Upper lobe of right lung (tissue), 1 donor: ENCODE data around the gene DLG2. TPM values are rescaled to one million over a fixed set of nuclear protein-coding genes. Genes with fewer than 3 reads are reported as not detected.

ENCODE experiments used
- ATAC-seq: fragments of 200-7000 bp; cut with Tn5 transposase; one replicate; pipeline ENCODE4 v1.9.1; 2020; ENCODE audit warnings: mild to moderate bottlenecking, moderate library complexity
- DNase-seq: peaks from one replicate; pipeline ENCODE4 v3.0.0-alpha.2; 2020
- H3K27ac ChIP-seq: fragments of 200-600 bp; one replicate; pipeline ENCODE4 v1.8.0; 2022
- H3K27me3 ChIP-seq: fragments of 200-600 bp; one replicate; pipeline ENCODE4 v1.8.0; 2022; ENCODE audit warnings: mild to moderate bottlenecking
- H3K36me3 ChIP-seq: fragments of 200-600 bp; one replicate; pipeline ENCODE4 v1.8.0; 2022
- H3K4me1 ChIP-seq: fragments of 200-600 bp; one replicate; pipeline ENCODE4 v1.8.0; 2022
- H3K4me3 ChIP-seq: fragments of 200-600 bp; one replicate; pipeline ENCODE4 v1.8.0; 2022; ENCODE audit warnings: mild to moderate bottlenecking
- H3K9me3 ChIP-seq: fragments of 200-600 bp; one replicate; pipeline ENCODE4 v1.8.0; 2022
- CTCF ChIP-seq: fragments of 200-600 bp; IDR thresholded peaks from one replicate; pipeline ENCODE4 v1.8.0; 2022; ENCODE audit warnings: antibody characterized with exemption
- intact Hi-C: fragments of 100-400 bp; cut with DNase I; formaldehyde crosslinking; loops from one replicate; pipeline ENCODE4 v1.11.0; 2022
- total RNA-seq: library from RNA; stranded (reverse); fragmentation: NEBNext Ultra II Directional; extraction: Animal tissue kit (Norgen Biotek cat#: 25700); gene quantifications from one replicate; pipeline ENCODE4 v1.2.1, GENCODE V29; 2021
- donor health status: DM: no; HTN: yes; CAD: no; lungs with severe emphysema.

Gene DLG2
- total RNA-seq, 1 donor from 2014 or later = 9.7 TPM

- H3K27me3 ChIP-seq = no peaks in the 10 kb centered on the region
- no peak overlapping the region for H3K27ac ChIP-seq
- ATAC-seq (no peak), DNase-seq (no peak)
- intact Hi-C loops = no loop called here
- TF ChIP-seq CTCF = no peak
- H3K36me3 ChIP-seq = no peaks in the 10 kb centered on the region
- no peaks in the 10 kb centered on the region for H3K9me3 ChIP-seq
- H3K4me1 ChIP-seq = no peaks in the 10 kb centered on the region
- no peak overlapping the region for H3K4me3 ChIP-seq
These were observed 1565.4 kb downstream of the DLG2 start for GRCh38 chr11:84061726-84062125.

GRCh38 chr11:84056653-84057376 is 1570.3 kb downstream of the DLG2 start:
- ATAC-seq = no peak
- no peak for TF ChIP-seq CTCF
- no peak overlapping the region for H3K4me3 ChIP-seq
- intact Hi-C loops = no loop called here
- no peak for DNase-seq
- no peak overlapping the region for H3K27ac ChIP-seq
- H3K9me3 ChIP-seq = no peaks in the 10 kb centered on the region
- H3K27me3 ChIP-seq = no peaks in the 10 kb centered on the region
- H3K4me1 ChIP-seq = no peaks in the 10 kb centered on the region
- H3K36me3 ChIP-seq = no peaks in the 10 kb centered on the region

GRCh38 chr11:84045146-84045545 is 1582.0 kb downstream of the DLG2 start:
- no peak for TF ChIP-seq CTCF
- H3K27ac ChIP-seq = no peak overlapping the region
- no peaks in the 10 kb centered on the region for H3K27me3 ChIP-seq
- DNase-seq (no peak), ATAC-seq (no peak)
- no peaks in the 10 kb centered on the region for H3K36me3 ChIP-seq
- no peaks in the 10 kb centered on the region for H3K9me3 ChIP-seq
- H3K4me3 ChIP-seq = no peak overlapping the region
- H3K4me1 ChIP-seq = no peaks in the 10 kb centered on the region
- intact Hi-C loops = no loop called here

GRCh38 chr11:84044706-84045105 is 1582.4 kb downstream of the DLG2 start:
- no peak for DNase-seq
- H3K4me1 ChIP-seq = no peaks in the 10 kb centered on the region
- no peaks in the 10 kb centered on the region for H3K27me3 ChIP-seq
- intact Hi-C loops = no loop called here
- TF ChIP-seq CTCF = no peak
- no peak overlapping the region for H3K4me3 ChIP-seq
- ATAC-seq = no peak
- H3K9me3 ChIP-seq = no peaks in the 10 kb centered on the region
- no peak overlapping the region for H3K27ac ChIP-seq
- H3K36me3 ChIP-seq = no peaks in the 10 kb centered on the region

GRCh38 chr11:84036664-84037194 is 1590.4 kb downstream of the DLG2 start:
- H3K27me3 ChIP-seq = no peaks in the 10 kb centered on the region
- H3K36me3 ChIP-seq = no peaks in the 10 kb centered on the region
- no peaks in the 10 kb centered on the region for H3K4me1 ChIP-seq
- H3K27ac ChIP-seq = no peak overlapping the region
- intact Hi-C loops = no loop called here
- H3K4me3 ChIP-seq = no peak overlapping the region
- DNase-seq (no peak), ATAC-seq (no peak)
- TF ChIP-seq CTCF = no peak
- H3K9me3 ChIP-seq = no peaks in the 10 kb centered on the region
